SIG-M5 treated with dmso at 0.1 percent for 504 hours (cell line): ENCODE measurements around the gene RNF212B.

ENCODE experiments used
- DNase-seq: peaks from one replicate; lab custom pipeline; 2025; ENCODE audit not compliant: unreplicated experiment; lab: John Stamatoyannopoulos, UW

Gene RNF212B

GRCh38 chr14:23319746-23320583, 82.2 kb downstream of the RNF212B start:
- no peak for DNase-seq

- peak; percentile 100 for DNase-seq
Observed at GRCh38 chr14:23320584-23321571, 83.1 kb downstream of the RNF212B start, which contains the start of gene PABPN1. TSS of gene PABPN1 (plus strand) at chr14:23321457. CDS start at chr14:23321470, 13 bp downstream.

- DNase-seq, result no peak
Observed at GRCh38 chr14:23321572-23322547, 84.1 kb downstream of the RNF212B start.
